Esophagus muscularis mucosa (tissue), 4 donors: Measurements from ENCODE around the gene PLXNA1. TPM values are rescaled to one million over a fixed set of nuclear protein-coding genes. Genes with fewer than 3 reads are reported as not detected.

Experiments used
- DNase-seq: peaks from one replicate; pipeline ENCODE4 v3.0.0-alpha.2; 2017; ENCODE audit errors: extremely low spot score
- H3K27ac ChIP-seq, 4 donors: fragments of 200-600 bp; sonication (generic); replicated peaks in 1 of 4; 1 replicate in 3 of 4; 2 replicates in 1 of 4; pipeline ENCODE4 v1.5.1; 2016 to 2019; ENCODE audit warnings: mild to moderate bottlenecking in 1 of 4
- H3K27me3 ChIP-seq, 4 donors: fragments of 200-600 bp; sonication (generic); one replicate each; pipeline versions ENCODE4 v1.5.1 to v1.6.0; 2016 to 2019
- H3K36me3 ChIP-seq, 4 donors: fragments of 200-600 bp; sonication (generic); one replicate each; pipeline ENCODE4 v1.5.1; 2016 to 2019
- H3K4me1 ChIP-seq, 4 donors: fragments of 200-600 bp; sonication (generic); one replicate each; pipeline ENCODE4 v1.5.1; 2016 to 2019
- H3K4me3 ChIP-seq, 4 donors: fragments of 200-600 bp; sonication (generic); 1 replicate in 2 of 4; 2 replicates in 2 of 4; pipeline ENCODE4 v1.5.1; 2016 to 2019; ENCODE audit warnings: mild to moderate bottlenecking in 4 of 4, moderate library complexity in 1 of 4
- H3K9me3 ChIP-seq, 4 donors: fragments of 200-600 bp; sonication (generic); 1 replicate in 3 of 4; 2 replicates in 1 of 4; pipeline ENCODE4 v1.5.1; 2016 to 2019
- EP300 ChIP-seq: sonication (generic); formaldehyde crosslinking; IDR thresholded peaks from one replicate; pipeline ENCODE4 v1.6.1; 2017; ENCODE audit warnings: antibody characterized with exemption
- POLR2A ChIP-seq: fragments of 450-650 bp; IDR thresholded peaks from one replicate; pipeline ENCODE4 v1.6.1; 2017; ENCODE audit warnings: antibody characterized with exemption, moderate library complexity, mild to moderate bottlenecking, low read depth
- POLR2AphosphoS5 ChIP-seq, 2 donors: sonication (generic); formaldehyde crosslinking; IDR thresholded peaks; one replicate each; pipeline ENCODE4 v1.6.1; 2017; ENCODE audit warnings: antibody characterized with exemption in 2 of 2
- WGBS: methylation state at CpG from one replicate; pipeline ENCODE4 v1.1.5; 2018; 5-methylcytosine and 5-hydroxymethylcytosine counted together
- intact Hi-C: fragments of 100-400 bp; cut with DNase I; formaldehyde crosslinking; loops from one replicate; pipeline ENCODE4 v1.15.1; 2023
- total RNA-seq, 4 donors: library from RNA; depleted of rRNA; stranded (reverse); fragments of >200 nt; gene quantifications; one replicate each; pipeline versions ENCODE4 v1.1.0 to v1.2.1, GENCODE V29; 2016
- TF ChIP-seq, protein P1 (sequence below), 3 experiments: fragments of 200-600 bp in 2 of 3; fragments of 450-650 bp in 1 of 3; sonication (generic) in 2 of 3; IDR thresholded peaks; one replicate each; pipeline ENCODE4 v1.5.1; 2017 to 2019; ENCODE audit warnings: antibody characterized with exemption in 3 of 3, mild to moderate bottlenecking in 2 of 3, moderate library complexity in 1 of 3

Gene PLXNA1
- total RNA-seq, 4 donors from 2014 or later, result 33.6 to 82.4 (median 47.0) TPM

DNA sequence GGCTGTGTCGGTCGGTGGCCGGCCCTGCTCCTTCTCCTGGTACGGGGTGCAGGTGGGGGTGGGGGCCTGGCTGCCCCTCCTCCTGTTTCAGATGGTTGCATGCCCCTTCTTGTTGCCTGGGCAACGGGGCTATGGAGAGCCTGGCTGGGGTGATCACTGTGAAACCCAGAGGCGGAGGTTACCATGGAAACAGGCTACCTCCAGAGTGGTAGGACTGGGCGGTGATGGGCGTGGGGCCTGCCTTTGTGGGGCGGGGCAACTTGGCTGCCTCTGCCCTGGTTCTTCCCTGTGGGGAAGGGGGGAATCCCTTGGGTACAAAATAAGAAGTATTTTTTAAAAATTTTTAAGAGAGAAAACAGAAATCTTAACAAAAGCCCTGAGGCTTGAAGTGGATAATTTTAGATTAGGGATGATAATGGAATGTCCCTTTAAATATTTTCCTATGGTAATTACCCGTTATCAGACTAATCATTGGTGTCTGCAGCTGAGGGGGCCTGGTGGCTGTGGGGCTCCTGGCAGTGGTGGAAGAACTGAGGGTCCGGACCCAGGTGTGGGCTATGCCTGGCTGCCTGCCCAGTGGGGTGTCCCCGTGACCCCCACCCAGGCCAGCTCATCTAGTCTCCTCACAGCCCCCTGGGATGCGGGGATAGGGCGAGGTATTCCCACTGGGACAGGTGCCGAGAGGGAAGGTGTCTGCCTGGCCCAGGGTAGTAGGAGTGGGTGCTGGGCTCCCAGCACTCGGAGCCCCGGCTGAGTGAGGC lies 32.5 kb downstream of the PLXNA1 start:
- intact Hi-C loops, result no loop called here
- Histone ChIP-seq H3K9me3 (no peaks in the 10 kb centered on the region), H3K4me3 (no peak overlapping the region), H3K27me3 (no peaks in the 10 kb centered on the region), H3K4me1 (peaks cover 0 to 23% (median 12%) of the 10 kb centered on the region in 4 donors), H3K36me3 (peaks cover 27 to 99% (median 90%) of the 10 kb centered on the region in 4 donors), H3K27ac (no peak overlapping the region)
- TF ChIP-seq POLR2A (no peak), EP300 (no peak), POLR2AphosphoS5 (IDR thresholded peaks at IDR 0.05) (no peak)
- TF ChIP-seq, protein P1, sequence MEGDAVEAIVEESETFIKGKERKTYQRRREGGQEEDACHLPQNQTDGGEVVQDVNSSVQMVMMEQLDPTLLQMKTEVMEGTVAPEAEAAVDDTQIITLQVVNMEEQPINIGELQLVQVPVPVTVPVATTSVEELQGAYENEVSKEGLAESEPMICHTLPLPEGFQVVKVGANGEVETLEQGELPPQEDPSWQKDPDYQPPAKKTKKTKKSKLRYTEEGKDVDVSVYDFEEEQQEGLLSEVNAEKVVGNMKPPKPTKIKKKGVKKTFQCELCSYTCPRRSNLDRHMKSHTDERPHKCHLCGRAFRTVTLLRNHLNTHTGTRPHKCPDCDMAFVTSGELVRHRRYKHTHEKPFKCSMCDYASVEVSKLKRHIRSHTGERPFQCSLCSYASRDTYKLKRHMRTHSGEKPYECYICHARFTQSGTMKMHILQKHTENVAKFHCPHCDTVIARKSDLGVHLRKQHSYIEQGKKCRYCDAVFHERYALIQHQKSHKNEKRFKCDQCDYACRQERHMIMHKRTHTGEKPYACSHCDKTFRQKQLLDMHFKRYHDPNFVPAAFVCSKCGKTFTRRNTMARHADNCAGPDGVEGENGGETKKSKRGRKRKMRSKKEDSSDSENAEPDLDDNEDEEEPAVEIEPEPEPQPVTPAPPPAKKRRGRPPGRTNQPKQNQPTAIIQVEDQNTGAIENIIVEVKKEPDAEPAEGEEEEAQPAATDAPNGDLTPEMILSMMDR (IDR thresholded peaks at IDR 0.05), result no peak
- whole genome bisulfite sequencing, result 89% methylated on average over 15 of the region's 17 CpGs
- no peak for DNase-seq

DNA sequence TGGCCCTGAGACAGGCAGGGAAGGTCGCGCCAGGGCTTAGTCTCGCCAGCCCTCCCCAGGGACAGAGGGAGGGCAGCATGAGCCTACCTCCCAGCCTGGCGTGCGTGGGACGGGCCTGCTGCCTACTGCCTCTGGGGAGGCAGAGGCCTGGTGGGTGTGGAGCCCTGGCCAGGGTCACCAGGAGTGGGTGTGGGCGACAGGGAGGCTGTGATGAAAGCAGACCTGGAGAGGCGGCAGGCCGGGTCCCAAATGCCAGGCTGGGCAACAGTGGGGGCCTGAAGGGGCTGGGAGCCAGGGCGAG lies 33.1 kb downstream of the PLXNA1 start:
- Histone ChIP-seq H3K4me3 (no peak overlapping the region), H3K27ac (no peak overlapping the region), H3K4me1 (peaks cover 0 to 17% (median 11%) of the 10 kb centered on the region in 4 donors), H3K9me3 (no peaks in the 10 kb centered on the region), H3K36me3 (peaks cover 27 to 100% (median 95%) of the 10 kb centered on the region in 4 donors), H3K27me3 (no peaks in the 10 kb centered on the region)
- intact Hi-C loops, result no loop called here
- DNase-seq, result no peak
- 91% methylated on average over 10 of the region's 10 CpGs for WGBS
- TF ChIP-seq, protein P1 (IDR thresholded peaks at IDR 0.05), result no peak
- TF ChIP-seq POLR2AphosphoS5 (IDR thresholded peaks at IDR 0.05) (no peak), POLR2A (no peak), EP300 (no peak)

DNA sequence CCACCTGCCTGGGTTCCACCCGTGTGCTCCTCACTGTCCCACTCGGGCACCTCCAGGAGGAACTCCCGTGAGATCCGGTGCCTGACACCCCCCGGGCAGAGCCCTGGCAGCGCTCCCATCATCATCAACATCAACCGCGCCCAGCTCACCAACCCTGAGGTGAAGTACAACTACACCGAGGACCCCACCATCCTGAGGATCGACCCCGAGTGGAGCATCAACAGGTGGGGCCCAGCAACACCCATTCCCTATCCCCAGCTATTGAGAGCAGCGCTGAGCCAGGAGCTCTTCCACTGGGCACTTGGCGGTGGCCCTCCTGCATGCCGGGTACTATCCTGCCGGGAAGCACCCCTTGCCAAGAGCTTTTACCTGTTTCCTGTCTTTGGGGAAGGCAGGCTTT lies 33.5 kb downstream of the PLXNA1 start:
- Histone ChIP-seq H3K27ac (no peak overlapping the region), H3K4me1 (peaks cover 0 to 14% (median 8%) of the 10 kb centered on the region in 4 donors), H3K4me3 (no peak overlapping the region), H3K9me3 (no peaks in the 10 kb centered on the region), H3K27me3 (no peaks in the 10 kb centered on the region), H3K36me3 (peaks cover 30 to 100% (median 98%) of the 10 kb centered on the region in 4 donors)
- DNase-seq, result no peak
- intact Hi-C loops, result no loop called here
- TF ChIP-seq POLR2A (no peak), EP300 (no peak), POLR2AphosphoS5 (IDR thresholded peaks at IDR 0.05) (no peak)
- TF ChIP-seq, protein P1 (IDR thresholded peaks at IDR 0.05), result no peak
- WGBS, result 94% methylated on average over 15 of the region's 15 CpGs

DNA sequence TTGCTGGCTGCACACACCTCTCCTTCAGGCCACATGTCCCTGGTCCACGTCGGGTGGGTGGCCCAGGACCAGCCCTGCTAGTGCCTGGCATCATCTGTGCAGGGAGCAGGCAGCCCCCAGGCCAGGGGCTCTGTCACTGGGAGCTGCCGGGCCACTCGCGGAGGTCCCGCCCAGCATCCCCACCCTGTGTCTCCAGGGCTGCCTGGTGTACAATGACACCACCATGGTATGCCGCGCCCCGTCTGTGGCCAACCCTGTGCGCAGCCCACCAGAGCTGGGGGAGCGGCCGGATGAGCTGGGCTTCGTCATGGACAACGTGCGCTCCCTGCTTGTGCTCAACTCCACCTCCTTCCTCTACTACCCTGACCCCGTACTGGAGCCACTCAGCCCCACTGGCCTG lies 34.3 kb downstream of the PLXNA1 start:
- Histone ChIP-seq H3K9me3 (no peaks in the 10 kb centered on the region), H3K27me3 (no peaks in the 10 kb centered on the region), H3K27ac (no peak overlapping the region), H3K4me1 (peaks cover 0 to 10% (median 4%) of the 10 kb centered on the region in 4 donors), H3K4me3 (no peak overlapping the region), H3K36me3 (peaks cover 38 to 100% (median 99%) of the 10 kb centered on the region in 4 donors)
- 98% methylated on average over 11 of the region's 16 CpGs for WGBS
- TF ChIP-seq EP300 (no peak), POLR2AphosphoS5 (IDR thresholded peaks at IDR 0.05) (no peak), POLR2A (no peak)
- TF ChIP-seq, protein P1 (IDR thresholded peaks at IDR 0.05), result no peak
- intact Hi-C loops, result no loop called here
- DNase-seq, result no peak
